WTC11 (cell line): ENCODE measurements around the gene MTHFD1L. TPM values are rescaled to one million over a fixed set of nuclear protein-coding genes. Genes with fewer than 3 reads are reported as not detected.
A peak's percentile ranks its signal among the peaks of the same experiment; 100 is the strongest.

Source experiments
- ATAC-seq: fragments of 200-7000 bp; cut with Tn5 transposase; 2 replicates; pipeline ENCODE4 v1.10.0; 2021; ENCODE audit warnings: mild to moderate bottlenecking, moderate library complexity
- CTCF ChIA-PET: fragments of 300-600 bp; sonication (Branson Sonifier 250); formaldehyde crosslinking; loops from one replicate; lab custom pipeline; 2021; ENCODE audit warnings: antibody characterized with exemption; lab: Charles Lee
- POLR2A ChIA-PET: fragments of 350-600 bp; sonication (Branson Sonifier 250); formaldehyde crosslinking; loops from one replicate; lab custom pipeline; 2021; ENCODE audit warnings: antibody characterized with exemption; lab: Charles Lee
- DNase-seq: peaks from one replicate; pipeline ENCODE4 v3.0.0; 2021; ENCODE audit warnings: low spot score
- H3K27ac Mint-ChIP-seq: 2 replicates; pipeline ENCODE4 v1.8.0; 2021; ENCODE audit warnings: mixed read lengths
- H3K27me3 Mint-ChIP-seq: 2 replicates; pipeline ENCODE4 v1.8.0; 2021; ENCODE audit warnings: low read depth, mild to moderate bottlenecking, moderate library complexity, mixed read lengths
- H3K36me3 Mint-ChIP-seq: 2 replicates; pipeline ENCODE4 v1.8.0; 2021; ENCODE audit warnings: mixed read lengths
- H3K4me1 Mint-ChIP-seq: 2 replicates; pipeline ENCODE4 v1.8.0; 2022; ENCODE audit warnings: mixed read lengths
- H3K4me3 Mint-ChIP-seq: 2 replicates; pipeline ENCODE4 v1.8.0; 2021; ENCODE audit warnings: mild to moderate bottlenecking, moderate library complexity, mixed read lengths
- H3K9me3 Mint-ChIP-seq: 2 replicates; pipeline ENCODE4 v1.8.0; 2021; ENCODE audit warnings: mixed read lengths
- CREB1 ChIP-seq: sonication (generic); formaldehyde crosslinking; IDR thresholded peaks from 2 replicates; pipeline ENCODE4 v1.8.0; 2023; ENCODE audit warnings: mild to moderate bottlenecking, missing genetic modification reagents
- ETV6 ChIP-seq: sonication (generic); formaldehyde crosslinking; IDR thresholded peaks from 2 replicates; pipeline ENCODE4 v1.8.1; 2022; ENCODE audit warnings: mild to moderate bottlenecking, missing genetic modification reagents
- IRF2 ChIP-seq: sonication (generic); formaldehyde crosslinking; IDR thresholded peaks from 2 replicates; pipeline ENCODE4 v1.8.0; 2022; ENCODE audit warnings: low read depth, missing genetic modification reagents, borderline replicate concordance
- JUN ChIP-seq: sonication (generic); formaldehyde crosslinking; IDR thresholded peaks from 2 replicates; pipeline ENCODE4 v1.8.0; 2023; ENCODE audit warnings: mild to moderate bottlenecking, missing genetic modification reagents
- SP1 ChIP-seq: sonication (generic); formaldehyde crosslinking; conservative IDR thresholded peaks from 2 replicates; pipeline ENCODE4 v1.8.1; 2022; ENCODE audit warnings: missing genetic modification reagents
- TEAD1 ChIP-seq: sonication (generic); formaldehyde crosslinking; IDR thresholded peaks from 2 replicates; pipeline ENCODE4 v1.8.0; 2022; ENCODE audit warnings: mild to moderate bottlenecking, missing genetic modification reagents
- ZNF317 ChIP-seq: sonication (generic); formaldehyde crosslinking; IDR thresholded peaks from 2 replicates; pipeline ENCODE4 v1.8.1; 2023; ENCODE audit warnings: low read depth, mild to moderate bottlenecking, moderate library complexity, missing genetic modification reagents, borderline replicate concordance
- ZNF396 ChIP-seq: fragments of 250-450 bp; sonication (Bioruptor Pico); IDR thresholded peaks from 2 replicates; pipeline ENCODE4 v1.8.0; 2021; ENCODE audit warnings: mild to moderate bottlenecking, moderate library complexity, borderline replicate concordance
- ZNF423 ChIP-seq: fragments of 250-450 bp; sonication (Bioruptor Pico); IDR thresholded peaks from 2 replicates; pipeline ENCODE4 v2.1.2; 2022; ENCODE audit warnings: mild to moderate bottlenecking, moderate library complexity
- total RNA-seq: library from RNA; stranded (reverse); gene quantifications from 3 replicates; pipeline ENCODE4 v1.2.3, GENCODE V29; 2021
- TF ChIP-seq, protein P1 (sequence below): sonication (generic); formaldehyde crosslinking; IDR thresholded peaks from 2 replicates; pipeline ENCODE4 v1.8.0; 2023; ENCODE audit warnings: mild to moderate bottlenecking, missing genetic modification reagents
- TF ChIP-seq, protein P2 (sequence below): fragments of 250-450 bp; sonication (Bioruptor Pico); IDR thresholded peaks from 2 replicates; pipeline ENCODE4 v1.9.0; 2021; ENCODE audit warnings: mild to moderate bottlenecking, borderline replicate concordance
- TF ChIP-seq, protein P3 (sequence below): sonication (generic); formaldehyde crosslinking; IDR thresholded peaks from 2 replicates; pipeline ENCODE4 v1.8.1; 2022; ENCODE audit warnings: low read depth, missing genetic modification reagents, borderline replicate concordance
- TF ChIP-seq, protein P4 (sequence below): fragments of 250-450 bp; sonication (Bioruptor Pico); IDR thresholded peaks from 2 replicates; pipeline ENCODE4 v1.9.0; 2021; ENCODE audit warnings: mild to moderate bottlenecking
- TF ChIP-seq, protein P5 (sequence below): sonication (generic); formaldehyde crosslinking; conservative IDR thresholded peaks from 2 replicates; pipeline ENCODE4 v1.8.1; 2022; ENCODE audit warnings: mild to moderate bottlenecking, missing genetic modification reagents

MTHFD1L gene
- total RNA-seq, 1 experiment from 2014 or later: 104 TPM

DNA sequence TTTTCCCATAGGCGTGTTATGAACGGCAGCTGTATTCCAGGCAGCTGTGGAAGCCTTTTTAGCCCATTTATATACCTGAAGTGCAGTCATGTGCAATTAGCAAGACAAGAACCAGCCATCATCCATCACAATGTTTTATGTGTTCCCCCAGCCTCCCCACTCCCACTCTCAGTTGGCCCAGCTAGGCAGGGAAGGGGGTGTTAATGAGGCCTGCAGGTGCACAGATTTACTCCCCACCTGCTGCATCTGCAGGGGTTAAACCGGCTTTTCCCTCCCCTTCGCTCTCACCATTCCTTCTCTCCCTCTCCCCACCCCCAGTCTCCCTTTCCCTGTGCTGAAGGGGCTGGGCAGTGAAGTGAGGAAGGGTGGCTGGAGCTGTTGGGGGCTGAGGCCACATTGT lies 224.5 kb downstream of the MTHFD1L start:
- ChIA-PET CTCF (interaction anchor here (0.7 to 3.2 kb wide), 2 partner anchors 235 to 245 kb away, joined by 3 to 16 read pairs; no protein-coding TSS in a partner anchor), POLR2A (no interaction called here)
- Mint-ChIP-seq H3K36me3 (peaks cover 23% of the 10 kb centered on the region), H3K27me3 (no peaks in the 10 kb centered on the region), H3K9me3 (no peaks in the 10 kb centered on the region), H3K27ac (peak overlapping the region; percentile 84), H3K4me3 (no peak overlapping the region), H3K4me1 (peaks cover 44% of the 10 kb centered on the region)
- DNase-seq (peak; percentile 28), ATAC-seq (peak; percentile 81)
- TF ChIP-seq, protein P1, sequence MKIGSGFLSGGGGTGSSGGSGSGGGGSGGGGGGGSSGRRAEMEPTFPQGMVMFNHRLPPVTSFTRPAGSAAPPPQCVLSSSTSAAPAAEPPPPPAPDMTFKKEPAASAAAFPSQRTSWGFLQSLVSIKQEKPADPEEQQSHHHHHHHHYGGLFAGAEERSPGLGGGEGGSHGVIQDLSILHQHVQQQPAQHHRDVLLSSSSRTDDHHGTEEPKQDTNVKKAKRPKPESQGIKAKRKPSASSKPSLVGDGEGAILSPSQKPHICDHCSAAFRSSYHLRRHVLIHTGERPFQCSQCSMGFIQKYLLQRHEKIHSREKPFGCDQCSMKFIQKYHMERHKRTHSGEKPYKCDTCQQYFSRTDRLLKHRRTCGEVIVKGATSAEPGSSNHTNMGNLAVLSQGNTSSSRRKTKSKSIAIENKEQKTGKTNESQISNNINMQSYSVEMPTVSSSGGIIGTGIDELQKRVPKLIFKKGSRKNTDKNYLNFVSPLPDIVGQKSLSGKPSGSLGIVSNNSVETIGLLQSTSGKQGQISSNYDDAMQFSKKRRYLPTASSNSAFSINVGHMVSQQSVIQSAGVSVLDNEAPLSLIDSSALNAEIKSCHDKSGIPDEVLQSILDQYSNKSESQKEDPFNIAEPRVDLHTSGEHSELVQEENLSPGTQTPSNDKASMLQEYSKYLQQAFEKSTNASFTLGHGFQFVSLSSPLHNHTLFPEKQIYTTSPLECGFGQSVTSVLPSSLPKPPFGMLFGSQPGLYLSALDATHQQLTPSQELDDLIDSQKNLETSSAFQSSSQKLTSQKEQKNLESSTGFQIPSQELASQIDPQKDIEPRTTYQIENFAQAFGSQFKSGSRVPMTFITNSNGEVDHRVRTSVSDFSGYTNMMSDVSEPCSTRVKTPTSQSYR: 0 out of 2 replicates have a peak, but pooled peaks have one; percentile 16
- TF ChIP-seq TEAD1: peak; percentile 23; the same call in 1 of the 2 replicates
- TF ChIP-seq ZNF423 (CRISPR knock-in tag): peak; percentile 51; the same call in 1 of the 2 replicates
- no peak for TF ChIP-seq ZNF396
- TF ChIP-seq ETV6: 0 out of 2 replicates have a peak, but pooled peaks have one; percentile 45
- 0 out of 2 replicates have a peak, but pooled peaks have one; percentile 30 for TF ChIP-seq SP1 (CRISPR knock-in tag)
- TF ChIP-seq, protein P2, sequence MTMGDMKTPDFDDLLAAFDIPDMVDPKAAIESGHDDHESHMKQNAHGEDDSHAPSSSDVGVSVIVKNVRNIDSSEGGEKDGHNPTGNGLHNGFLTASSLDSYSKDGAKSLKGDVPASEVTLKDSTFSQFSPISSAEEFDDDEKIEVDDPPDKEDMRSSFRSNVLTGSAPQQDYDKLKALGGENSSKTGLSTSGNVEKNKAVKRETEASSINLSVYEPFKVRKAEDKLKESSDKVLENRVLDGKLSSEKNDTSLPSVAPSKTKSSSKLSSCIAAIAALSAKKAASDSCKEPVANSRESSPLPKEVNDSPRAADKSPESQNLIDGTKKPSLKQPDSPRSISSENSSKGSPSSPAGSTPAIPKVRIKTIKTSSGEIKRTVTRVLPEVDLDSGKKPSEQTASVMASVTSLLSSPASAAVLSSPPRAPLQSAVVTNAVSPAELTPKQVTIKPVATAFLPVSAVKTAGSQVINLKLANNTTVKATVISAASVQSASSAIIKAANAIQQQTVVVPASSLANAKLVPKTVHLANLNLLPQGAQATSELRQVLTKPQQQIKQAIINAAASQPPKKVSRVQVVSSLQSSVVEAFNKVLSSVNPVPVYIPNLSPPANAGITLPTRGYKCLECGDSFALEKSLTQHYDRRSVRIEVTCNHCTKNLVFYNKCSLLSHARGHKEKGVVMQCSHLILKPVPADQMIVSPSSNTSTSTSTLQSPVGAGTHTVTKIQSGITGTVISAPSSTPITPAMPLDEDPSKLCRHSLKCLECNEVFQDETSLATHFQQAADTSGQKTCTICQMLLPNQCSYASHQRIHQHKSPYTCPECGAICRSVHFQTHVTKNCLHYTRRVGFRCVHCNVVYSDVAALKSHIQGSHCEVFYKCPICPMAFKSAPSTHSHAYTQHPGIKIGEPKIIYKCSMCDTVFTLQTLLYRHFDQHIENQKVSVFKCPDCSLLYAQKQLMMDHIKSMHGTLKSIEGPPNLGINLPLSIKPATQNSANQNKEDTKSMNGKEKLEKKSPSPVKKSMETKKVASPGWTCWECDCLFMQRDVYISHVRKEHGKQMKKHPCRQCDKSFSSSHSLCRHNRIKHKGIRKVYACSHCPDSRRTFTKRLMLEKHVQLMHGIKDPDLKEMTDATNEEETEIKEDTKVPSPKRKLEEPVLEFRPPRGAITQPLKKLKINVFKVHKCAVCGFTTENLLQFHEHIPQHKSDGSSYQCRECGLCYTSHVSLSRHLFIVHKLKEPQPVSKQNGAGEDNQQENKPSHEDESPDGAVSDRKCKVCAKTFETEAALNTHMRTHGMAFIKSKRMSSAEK (CRISPR knock-in tag): no peak

DNA sequence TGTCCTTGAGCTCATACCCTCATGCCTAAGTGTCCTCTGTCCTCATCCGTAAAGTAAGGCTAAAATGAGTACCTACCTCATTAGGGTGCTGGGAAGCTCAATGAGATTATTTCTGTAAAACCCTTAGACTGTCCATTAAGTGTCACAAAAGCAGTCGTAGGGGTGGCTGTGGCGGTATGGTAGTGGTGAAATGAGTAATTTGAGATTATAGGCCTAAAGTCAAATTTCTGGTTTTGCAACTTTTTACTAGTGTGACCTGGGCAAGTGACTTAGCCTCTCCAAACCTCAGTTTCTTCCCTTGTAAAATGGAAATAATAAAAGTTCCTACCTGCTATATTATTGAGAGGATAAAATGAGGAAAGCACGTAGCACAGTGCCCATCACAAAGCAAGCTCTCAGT lies 226.1 kb downstream of the MTHFD1L start:
- Mint-ChIP-seq H3K36me3 (peaks cover 31% of the 10 kb centered on the region), H3K27ac (no peak overlapping the region), H3K4me3 (no peak overlapping the region), H3K27me3 (no peaks in the 10 kb centered on the region), H3K4me1 (peaks cover 44% of the 10 kb centered on the region), H3K9me3 (no peaks in the 10 kb centered on the region)
- TF ChIP-seq, protein P1: no peak
- TF ChIP-seq, protein P3, sequence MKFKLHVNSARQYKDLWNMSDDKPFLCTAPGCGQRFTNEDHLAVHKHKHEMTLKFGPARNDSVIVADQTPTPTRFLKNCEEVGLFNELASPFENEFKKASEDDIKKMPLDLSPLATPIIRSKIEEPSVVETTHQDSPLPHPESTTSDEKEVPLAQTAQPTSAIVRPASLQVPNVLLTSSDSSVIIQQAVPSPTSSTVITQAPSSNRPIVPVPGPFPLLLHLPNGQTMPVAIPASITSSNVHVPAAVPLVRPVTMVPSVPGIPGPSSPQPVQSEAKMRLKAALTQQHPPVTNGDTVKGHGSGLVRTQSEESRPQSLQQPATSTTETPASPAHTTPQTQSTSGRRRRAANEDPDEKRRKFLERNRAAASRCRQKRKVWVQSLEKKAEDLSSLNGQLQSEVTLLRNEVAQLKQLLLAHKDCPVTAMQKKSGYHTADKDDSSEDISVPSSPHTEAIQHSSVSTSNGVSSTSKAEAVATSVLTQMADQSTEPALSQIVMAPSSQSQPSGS (CRISPR knock-in tag): no peak
- TF ChIP-seq ZNF317 (CRISPR knock-in tag): no peak
- TF ChIP-seq, protein P4, sequence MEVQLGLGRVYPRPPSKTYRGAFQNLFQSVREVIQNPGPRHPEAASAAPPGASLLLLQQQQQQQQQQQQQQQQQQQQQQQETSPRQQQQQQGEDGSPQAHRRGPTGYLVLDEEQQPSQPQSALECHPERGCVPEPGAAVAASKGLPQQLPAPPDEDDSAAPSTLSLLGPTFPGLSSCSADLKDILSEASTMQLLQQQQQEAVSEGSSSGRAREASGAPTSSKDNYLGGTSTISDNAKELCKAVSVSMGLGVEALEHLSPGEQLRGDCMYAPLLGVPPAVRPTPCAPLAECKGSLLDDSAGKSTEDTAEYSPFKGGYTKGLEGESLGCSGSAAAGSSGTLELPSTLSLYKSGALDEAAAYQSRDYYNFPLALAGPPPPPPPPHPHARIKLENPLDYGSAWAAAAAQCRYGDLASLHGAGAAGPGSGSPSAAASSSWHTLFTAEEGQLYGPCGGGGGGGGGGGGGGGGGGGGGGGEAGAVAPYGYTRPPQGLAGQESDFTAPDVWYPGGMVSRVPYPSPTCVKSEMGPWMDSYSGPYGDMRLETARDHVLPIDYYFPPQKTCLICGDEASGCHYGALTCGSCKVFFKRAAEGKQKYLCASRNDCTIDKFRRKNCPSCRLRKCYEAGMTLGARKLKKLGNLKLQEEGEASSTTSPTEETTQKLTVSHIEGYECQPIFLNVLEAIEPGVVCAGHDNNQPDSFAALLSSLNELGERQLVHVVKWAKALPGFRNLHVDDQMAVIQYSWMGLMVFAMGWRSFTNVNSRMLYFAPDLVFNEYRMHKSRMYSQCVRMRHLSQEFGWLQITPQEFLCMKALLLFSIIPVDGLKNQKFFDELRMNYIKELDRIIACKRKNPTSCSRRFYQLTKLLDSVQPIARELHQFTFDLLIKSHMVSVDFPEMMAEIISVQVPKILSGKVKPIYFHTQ (CRISPR knock-in tag): no peak
- TF ChIP-seq JUN: no peak
- TF ChIP-seq IRF2 (CRISPR knock-in tag): no peak
- no peak for TF ChIP-seq CREB1
- TF ChIP-seq, protein P5, sequence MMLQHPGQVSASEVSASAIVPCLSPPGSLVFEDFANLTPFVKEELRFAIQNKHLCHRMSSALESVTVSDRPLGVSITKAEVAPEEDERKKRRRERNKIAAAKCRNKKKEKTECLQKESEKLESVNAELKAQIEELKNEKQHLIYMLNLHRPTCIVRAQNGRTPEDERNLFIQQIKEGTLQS (CRISPR knock-in tag): no peak
- ChIA-PET POLR2A (no interaction called here), CTCF (interaction anchor here (3.2 kb wide), 1 partner anchor 233 kb away, joined by 16 read pairs; no protein-coding TSS in a partner anchor)
- DNase-seq (no peak), ATAC-seq (no peak)
